HG02938 (cell line): ENCODE measurements around the gene SOST.
"Not testable (repeated sequence)": the region's sequence is repeated elsewhere in the genome, so short reads cannot be mapped to it uniquely, and the experiment has no call there.

Experiments
- ATAC-seq: cut with Tn5 transposase; IDR thresholded peaks from one replicate; pipeline ENCODE4 v1.9.1; 2021; ENCODE audit warnings: mild to moderate bottlenecking, moderate library complexity; ENCODE audit not compliant: unreplicated experiment

The SOST gene

DNA sequence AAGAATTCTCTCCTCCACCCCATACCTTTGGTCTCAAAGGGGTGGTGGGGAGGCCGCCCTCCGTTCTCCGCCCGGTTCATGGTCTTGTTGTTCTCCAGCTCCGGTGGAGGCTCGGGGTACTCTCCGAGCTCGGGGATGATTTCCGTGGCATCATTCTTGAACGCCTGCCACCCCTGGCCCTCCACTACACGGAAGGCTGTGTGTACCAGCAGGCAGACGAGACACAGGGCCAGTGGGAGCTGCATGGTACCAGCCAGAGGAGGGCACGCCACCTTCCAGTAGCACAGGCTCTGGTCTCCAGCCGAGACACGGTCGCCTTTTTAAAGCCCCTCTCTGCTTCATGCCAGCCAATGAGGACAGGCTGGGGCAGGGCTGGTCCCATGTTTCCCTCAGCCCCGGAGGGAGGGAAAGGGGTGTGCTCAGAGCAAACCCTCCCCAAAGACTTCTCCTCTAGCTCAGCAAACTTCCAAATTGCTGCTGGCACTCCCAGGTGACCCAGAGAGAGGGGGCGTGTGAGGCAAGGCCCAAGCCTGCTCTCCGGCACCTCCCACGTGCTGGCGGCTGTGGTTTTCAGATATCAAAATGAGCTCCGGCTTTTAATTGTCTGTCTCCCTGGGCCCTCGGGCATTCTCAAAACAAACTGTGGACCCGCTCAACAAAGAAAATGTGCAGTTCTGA, at the start of gene SOST:
TSS of gene SOST (minus strand) at position 295 of the 678 bp plus-strand sequence. CDS start at position 245, 50 bp downstream.
- no peak for ATAC-seq

DNA sequence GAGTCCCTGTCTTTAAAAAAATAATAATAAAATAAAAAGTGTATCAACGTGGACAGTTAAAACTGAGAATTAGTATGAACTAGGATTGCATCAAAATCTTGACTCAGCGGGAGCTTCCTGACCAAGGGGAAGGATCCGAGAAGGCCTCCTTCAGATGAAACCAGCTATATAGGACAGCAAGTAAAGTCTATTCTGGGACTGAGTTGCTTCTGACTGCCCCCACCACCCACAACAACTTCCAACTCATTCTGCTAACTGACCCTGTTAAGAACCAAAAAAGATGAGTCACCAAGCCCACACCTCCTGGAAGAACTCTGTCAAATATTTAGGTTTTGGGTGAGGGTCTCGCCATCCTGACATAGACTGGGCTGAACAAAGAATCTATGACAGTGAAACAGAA, 49.5 kb upstream of the SOST start:
- no peak for ATAC-seq

DNA sequence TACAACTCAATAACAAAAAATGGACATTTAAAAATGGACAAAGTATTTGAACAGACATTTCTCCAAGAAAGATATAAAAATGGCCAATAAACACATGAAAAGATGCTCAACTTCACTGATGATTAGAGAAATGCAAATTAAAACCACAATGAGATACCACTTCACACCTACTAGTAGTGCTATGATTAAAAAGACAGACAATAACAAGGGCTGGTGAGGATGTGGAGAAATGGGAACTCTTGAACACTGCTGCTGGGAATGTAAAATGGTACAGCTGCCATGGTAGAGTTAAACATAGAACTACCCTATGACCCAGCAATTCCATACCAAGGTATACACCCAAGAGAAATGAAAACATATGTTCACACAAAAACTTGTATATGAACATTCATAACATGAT, 46.5 kb upstream of the SOST start:
- no peak for ATAC-seq

DNA sequence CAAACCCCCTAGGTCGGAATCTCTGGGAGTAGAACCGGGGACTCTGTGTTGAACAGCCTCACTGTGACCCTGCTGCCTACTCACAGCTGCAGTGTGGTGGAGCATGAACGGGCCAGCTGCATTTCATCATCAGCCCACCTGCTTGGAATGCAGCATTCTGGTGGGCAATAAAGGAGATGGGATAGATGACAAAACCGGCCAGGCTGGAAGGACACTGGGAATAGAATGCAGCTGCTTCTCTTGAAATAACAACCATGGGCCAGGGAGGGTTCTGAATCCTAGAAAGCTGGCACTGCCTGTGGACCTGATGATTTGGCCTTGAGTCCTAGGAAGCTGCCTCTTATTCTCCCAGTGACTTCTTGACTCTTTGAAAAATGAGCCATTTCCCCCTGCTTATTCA, 45.2 kb upstream of the SOST start:
- ATAC-seq: no peak

DNA sequence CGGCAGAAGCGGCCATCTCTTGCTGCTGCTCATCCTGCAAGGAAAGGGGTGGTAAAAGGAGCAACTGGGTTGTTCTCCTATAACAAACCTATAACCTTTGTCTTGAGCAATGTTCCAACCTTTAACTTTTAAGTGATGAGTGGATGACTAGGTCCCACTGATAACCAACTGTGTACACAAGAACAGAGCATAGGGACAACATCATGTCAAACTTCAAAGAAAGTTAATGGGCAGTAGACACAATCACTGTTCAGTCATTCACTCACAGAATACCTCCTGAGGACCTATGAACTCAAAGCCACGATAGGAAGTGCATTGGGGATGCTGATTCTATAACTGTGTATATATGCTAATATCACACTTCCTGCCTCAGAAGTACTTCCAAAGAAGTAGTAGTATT, 43.3 kb upstream of the SOST start:
- no peak for ATAC-seq

DNA sequence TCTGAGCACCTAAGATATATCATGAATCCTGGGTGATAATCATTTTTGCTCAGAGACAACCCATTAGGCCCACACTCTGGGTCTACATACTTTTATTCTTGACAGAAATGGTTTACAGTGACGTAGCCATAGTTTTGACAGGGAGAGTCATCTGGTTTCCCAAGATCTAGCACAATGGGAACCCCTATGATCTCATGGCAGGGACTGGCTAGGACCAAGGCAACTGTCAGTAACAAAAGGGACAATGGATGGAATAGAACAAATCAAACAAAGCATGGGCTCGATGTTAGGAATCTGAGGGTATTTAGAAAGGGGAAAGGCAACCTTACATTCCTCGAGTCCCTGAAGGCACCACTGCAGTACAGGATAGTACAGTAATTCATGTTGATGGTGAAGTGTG, 42.1 kb upstream of the SOST start:
- ATAC-seq: no peak

DNA sequence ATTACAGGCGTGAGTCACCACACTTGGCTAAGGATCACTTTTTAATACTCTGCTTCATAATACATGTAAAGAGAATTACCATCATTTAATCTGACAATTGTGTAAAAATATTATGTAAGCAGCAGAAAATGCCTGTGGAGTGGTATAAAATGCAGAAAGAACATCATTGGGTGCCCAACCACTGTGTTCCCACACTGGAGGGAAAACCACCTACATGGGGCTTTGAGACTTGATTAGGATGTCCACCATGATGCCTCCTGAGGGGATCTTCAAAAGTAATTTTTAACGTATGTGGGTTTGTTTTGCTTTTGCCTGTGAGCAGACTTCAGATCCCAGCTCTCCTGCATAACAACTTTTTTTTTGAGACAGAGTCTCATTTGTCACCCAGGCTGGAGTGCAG, 40.5 kb upstream of the SOST start:
- no peak for ATAC-seq

DNA sequence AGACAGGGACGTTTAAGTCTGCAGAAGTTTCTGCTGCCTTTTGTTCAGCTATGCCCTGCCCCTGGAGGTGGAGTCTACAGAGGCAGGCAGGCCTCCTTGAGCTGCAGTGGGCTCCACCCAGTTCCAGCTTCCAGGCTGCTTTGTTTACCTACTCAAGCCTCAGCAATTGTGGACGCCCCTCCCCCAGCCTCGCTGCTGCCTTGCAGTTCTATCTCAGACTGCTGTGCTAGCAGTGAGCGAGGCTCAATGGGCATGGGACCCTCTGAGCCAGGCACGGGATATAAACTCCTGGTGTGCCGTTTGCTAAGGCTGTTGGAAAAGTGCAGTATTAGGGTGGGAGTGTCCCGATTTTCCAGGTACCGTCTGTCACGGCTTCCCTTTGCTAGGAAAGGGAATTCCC, 39.4 kb upstream of the SOST start:
- ATAC-seq: not testable (repeated sequence)

DNA sequence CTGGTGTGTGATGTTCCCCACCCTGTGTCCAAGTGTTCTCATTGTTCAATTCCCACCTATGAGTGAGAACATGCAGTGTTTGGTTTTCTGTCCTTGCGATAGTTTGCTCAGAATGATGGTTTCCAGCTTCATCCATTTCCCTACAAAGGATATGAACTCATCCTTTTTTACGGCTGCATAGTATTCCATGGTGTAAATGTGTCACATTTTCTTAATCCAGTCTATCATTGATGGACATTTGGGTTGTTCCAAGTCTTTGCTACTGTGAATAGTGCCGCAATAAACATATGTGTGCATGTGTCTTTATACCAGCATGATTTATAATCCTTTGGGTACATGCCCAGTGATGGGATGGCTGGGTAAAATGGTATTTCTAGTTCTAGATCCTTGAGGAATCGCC, 34.1 kb upstream of the SOST start:
- ATAC-seq: not testable (repeated sequence)

DNA sequence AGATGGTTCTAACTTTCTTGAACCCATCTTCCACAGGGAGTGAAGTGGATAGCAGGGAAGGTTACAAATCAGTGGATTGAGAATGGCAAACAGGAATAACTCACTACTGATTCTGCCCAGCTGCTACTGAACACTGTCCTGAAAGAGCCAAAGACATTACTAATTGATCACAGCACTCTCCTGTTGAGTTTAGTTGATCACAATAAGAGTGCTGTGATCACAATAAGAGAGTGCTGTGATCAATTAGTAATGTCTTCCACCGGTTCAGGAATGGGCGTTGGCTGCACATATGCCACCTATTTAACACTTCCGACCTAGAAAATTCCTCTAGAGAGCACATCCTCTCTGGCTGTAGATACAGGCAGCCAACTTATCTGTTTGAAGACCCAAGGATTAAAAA, 33.0 kb upstream of the SOST start:
- ATAC-seq: no peak

DNA sequence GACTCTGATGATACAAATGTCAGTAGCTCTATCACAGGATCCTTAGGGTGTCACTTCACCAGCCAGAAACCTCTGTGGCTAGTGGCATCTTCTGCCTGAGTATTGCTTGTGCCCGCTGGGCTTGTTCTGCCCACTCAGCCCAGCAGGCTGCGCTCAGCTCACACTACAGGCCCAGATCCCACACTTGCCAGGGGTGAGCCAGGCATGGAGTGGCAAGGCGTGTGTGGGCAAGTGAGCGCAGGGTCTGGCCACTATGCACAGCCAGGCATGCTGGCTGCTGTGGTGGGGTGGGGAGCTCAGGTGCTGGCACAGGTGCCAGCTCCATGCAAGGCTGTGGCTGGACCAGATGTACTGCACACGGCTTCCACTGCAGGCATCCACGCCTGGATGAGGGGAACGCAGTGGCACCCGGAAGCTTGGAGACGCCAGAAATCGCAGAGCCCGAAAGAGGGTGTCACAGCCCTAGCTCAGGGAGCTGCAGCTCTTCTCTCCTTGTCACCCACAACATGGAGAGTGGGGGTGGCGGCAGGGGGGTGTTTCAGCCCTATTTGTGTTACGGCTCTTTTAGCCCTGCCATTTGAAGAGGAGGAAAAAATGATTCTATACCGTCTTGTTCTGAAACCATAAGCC, 31.8 kb upstream of the SOST start:
- no peak for ATAC-seq

DNA sequence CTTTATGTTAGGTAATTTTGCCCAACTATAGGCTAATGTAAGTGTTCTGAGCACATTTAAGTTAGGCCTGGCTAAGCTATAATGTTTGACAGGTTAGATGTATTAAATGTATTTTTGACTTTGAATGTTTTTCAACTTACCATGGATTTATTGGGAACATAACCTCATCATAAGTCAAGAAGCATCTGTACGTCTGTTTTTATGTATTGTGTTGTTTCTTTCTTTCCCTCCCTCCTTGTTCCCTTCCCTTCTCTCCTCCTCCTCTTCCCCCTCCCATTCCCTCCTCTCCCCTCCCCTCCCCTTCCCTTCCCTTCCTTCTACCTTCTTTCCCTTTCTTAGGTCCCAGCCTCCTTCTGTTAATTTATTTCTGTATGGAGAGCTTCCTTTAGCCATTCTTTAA, 30.9 kb upstream of the SOST start:
- no peak for ATAC-seq

DNA sequence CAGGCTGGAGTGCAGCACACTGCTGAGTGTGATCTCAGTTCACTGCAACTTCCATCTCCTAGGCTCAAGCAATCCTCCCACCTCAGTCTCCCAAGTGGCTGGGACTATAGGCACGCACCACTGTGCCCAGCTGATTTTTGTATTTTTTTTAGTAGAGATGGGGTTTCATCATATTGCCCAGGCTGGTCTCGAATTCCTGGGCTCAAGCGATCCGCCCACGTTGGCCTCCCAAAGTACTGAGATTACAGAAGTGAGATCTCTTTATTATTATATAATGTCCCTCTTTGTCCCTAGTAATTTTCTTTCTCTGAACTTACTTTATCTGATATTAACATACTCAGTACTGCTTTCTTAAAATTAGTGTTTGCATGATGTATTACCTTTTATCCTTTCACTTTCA, 29.9 kb upstream of the SOST start:
- no peak for ATAC-seq

DNA sequence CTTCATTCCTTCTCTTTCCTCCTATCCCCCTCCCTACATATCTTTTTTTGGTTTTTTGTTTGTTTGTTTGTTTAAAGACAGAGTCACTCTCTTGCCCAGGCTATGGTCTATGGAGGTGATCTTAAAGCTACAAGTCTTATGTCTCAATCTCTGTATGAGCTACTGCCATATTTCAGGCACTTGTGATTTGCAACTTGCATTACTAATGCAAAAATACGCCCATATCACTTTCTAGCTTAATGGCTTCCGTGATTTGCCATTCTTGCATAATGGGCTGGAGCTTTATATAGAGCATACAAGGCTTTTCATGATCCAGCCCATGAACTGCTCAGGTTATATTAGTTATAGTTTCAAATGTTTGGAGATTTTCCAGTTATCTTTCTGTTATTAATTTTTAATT, 29.1 kb upstream of the SOST start:
- no peak for ATAC-seq

DNA sequence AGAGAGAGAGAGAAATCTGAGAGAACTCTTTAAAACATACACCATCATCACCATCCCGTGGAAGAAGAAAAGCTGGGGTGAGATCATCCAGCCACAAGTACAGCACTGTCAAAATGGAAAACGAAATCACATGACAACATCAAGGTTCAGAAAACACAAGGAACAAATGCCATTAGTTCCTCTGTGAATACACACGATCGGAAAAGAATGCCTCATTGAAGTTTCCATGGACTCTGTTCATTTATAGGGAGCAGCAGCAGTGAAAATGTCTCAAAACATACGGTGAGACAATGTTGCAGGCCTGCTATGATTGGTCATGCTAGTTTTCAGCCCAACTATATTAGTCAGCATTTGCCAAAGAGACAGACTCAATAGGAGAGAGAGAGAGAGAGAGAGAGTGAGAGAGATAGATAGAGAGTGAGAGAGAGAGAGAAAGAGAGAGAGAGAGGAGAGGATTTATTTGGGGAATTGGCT, 26.1 kb upstream of the SOST start:
- ATAC-seq: no peak

DNA sequence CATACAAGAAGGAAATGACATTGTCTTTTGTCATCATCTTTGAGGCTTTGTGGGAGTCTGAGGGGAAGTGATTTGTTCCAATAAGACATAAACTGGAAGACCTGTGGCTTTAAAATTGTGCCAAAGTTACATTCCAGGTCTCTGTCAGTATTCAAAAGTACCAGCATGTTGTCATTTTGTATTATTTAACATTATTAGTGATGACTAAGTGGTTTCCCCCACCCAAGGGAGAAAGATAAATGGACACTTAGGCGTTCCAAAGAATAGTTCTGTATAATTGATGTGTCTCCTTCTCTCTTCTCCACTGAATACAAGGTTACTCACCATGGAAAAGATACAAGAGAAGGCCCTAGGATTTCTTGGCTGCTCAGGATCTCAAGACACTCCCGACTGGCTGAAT, 25.5 kb upstream of the SOST start:
- ATAC-seq: no peak

DNA sequence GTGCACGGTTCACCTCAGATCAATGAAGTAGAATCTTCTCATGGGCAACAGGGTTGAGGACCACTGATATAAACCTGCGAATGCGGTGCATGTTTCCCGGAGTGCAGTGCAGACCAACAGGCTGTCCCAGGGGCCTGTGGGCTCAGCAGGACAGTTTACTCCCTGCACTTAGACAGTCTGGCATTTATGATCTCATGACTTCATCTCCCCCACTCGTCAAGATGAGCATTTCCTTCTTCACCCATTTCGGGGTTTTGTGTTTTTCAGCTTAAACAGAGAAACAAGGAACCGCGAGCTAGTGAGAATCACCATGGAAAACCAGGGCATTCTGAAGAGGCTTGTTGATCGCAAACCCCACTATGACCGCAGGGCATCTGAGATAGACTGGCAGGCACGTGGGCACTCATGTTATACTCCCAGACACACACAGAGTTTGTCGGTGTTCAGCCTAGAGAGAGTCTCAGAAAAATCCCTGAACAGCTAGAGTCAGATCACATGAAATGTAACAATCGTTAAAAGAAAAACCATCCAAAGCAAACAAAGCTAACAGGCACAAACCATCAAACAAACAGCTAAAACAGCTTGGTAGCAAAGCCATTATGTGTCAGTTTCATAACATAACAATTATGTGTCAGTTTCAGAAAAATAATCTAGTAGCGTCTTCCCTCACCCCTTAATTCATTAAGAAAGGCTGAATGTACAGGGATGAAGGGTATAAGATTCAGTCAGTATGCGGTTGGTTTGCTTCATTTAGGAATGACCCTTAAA, 24.5 kb upstream of the SOST start:
- no peak for ATAC-seq

DNA sequence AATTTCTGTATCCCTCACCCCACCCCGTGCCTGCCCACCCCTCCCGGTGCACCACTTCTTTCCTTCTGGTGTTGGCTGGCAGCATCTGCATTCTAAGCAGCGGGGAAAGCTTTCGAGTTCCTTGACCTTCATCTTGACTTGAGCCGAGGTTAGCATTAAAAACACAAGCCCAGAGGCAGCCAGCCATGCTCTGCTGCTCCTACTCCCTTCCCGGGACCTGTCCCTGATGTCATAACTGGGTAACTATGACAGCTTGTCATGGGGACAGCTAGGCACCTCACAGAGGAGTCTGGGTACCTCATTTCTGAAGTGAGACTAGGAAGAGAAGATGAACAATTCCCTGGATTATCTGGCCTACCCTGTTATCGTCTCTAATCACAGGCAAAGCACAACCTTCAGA, 21.5 kb upstream of the SOST start, which contains the start of gene CFAP97D1:
TSS of gene CFAP97D1 (plus strand) at position 301 of the 400 bp plus-strand sequence. CDS start at position 329, 28 bp downstream.
- ATAC-seq: no peak

DNA sequence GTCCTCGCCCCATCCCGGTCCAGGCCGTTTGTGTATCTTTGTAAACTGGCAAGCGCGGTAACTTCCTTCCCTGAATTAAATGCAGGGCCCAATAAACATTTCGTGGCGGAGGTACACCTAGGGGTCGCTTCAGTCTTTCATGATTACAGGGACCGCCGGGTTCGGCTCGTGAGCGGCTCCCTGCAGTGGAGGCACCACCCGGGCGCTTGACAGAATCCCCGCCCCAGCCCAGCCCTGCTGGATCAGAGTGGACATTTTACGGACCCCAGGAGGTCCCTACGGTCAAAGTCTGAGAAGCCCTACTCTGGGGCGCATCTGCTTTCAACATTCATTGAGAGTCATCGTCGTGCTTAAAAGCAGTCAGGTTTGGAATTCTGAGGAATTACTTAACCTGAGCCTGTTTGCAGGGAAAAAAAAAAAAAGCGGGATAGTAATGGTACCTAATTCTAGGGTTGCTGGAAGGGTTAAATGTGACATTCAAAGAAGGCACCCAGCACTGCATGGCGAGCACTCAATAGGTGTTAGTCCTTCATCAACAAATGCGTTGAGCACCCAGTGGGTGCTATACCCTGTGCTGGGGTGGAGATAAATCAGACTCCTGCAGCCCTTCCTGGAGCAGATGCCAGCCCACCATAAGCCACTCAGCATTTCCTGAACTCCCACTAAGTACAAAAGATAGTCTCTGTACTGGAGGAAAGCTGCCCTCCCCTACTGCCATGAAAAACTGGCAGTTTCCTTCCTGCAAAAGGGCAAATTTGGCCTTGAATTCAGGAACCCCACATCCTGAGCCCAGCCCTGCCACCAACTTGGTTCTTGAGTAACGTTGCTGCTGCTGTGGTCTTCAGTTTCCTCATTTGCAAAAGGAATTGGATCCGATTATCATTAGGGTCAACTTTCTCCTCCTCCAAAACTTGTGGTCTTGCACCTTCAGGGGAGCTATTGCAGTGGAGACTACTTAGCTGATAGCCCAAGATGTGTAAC, 20.8 kb upstream of the SOST start:
- ATAC-seq: no peak

DNA sequence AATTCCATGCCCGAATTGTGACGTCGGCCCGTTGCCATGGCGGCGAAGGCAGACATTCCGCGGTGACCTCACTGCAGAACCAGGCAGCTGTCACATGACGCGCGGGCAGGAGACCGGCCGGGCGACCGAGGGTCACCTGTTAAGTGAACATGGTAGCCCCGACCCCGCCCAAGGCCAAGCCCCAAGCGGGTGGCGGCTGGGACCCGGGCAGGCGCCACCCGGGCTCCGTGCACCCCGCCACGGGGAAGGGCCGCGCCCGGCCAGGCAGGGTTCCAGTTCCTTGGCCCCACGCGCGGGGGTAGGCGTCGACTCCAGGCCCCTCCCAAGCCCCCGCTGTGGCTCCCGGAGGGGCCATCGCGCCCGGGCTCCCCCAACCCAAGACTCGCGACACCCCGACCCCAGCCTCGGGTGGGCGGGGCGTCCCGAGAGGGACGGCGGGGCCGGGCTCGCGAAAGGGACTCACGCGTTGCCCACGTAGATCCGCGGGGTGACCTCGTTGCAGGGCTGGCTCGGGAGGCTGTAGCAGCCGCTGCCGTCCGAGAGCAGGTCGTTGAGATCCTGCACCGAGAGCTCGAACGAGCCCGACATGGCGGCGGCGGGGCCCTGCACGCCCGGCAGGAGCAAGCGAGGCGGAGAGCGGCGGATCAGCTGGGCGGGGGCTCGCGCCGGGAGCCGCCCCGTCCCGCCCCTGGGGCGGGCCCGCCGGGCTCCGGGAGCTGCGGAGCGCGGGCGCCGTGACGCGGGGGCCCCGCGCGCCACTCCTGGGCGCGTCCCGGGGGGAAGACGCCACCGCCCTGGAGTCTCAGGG, 19.9 kb upstream of the SOST start, which contains the start of gene DUSP3:
TSS of gene DUSP3 (minus strand) at position 641 of the 808 bp plus-strand sequence. CDS start at position 588, 53 bp downstream.
- ATAC-seq: peak; percentile 64
